Measurements from ENCODE around the gene ABCC9.

DNA sequence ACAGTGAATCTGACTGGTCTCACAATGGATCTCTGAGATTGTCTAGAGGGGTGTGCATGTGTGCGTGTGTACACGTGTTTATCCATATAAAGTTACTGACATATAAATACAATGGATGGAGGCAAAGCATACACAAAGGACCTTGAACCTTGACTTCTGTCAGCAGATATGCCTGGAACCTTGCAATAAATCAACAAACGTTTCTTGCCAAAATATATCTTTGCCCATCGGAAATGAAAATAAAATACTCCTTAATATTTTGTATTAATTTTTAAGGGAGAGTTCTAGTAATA is 114.7 kb downstream of the ABCC9 start:
- TF ChIP-seq, protein P1, sequence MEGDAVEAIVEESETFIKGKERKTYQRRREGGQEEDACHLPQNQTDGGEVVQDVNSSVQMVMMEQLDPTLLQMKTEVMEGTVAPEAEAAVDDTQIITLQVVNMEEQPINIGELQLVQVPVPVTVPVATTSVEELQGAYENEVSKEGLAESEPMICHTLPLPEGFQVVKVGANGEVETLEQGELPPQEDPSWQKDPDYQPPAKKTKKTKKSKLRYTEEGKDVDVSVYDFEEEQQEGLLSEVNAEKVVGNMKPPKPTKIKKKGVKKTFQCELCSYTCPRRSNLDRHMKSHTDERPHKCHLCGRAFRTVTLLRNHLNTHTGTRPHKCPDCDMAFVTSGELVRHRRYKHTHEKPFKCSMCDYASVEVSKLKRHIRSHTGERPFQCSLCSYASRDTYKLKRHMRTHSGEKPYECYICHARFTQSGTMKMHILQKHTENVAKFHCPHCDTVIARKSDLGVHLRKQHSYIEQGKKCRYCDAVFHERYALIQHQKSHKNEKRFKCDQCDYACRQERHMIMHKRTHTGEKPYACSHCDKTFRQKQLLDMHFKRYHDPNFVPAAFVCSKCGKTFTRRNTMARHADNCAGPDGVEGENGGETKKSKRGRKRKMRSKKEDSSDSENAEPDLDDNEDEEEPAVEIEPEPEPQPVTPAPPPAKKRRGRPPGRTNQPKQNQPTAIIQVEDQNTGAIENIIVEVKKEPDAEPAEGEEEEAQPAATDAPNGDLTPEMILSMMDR (IDR thresholded peaks at IDR 0.05; ENCODE audit: insufficient read depth, low read length) = no peak
- no peak for TF ChIP-seq POLR2AphosphoS5 (IDR thresholded peaks at IDR 0.05; ENCODE audit: low read depth)
- TF ChIP-seq, protein P2, sequence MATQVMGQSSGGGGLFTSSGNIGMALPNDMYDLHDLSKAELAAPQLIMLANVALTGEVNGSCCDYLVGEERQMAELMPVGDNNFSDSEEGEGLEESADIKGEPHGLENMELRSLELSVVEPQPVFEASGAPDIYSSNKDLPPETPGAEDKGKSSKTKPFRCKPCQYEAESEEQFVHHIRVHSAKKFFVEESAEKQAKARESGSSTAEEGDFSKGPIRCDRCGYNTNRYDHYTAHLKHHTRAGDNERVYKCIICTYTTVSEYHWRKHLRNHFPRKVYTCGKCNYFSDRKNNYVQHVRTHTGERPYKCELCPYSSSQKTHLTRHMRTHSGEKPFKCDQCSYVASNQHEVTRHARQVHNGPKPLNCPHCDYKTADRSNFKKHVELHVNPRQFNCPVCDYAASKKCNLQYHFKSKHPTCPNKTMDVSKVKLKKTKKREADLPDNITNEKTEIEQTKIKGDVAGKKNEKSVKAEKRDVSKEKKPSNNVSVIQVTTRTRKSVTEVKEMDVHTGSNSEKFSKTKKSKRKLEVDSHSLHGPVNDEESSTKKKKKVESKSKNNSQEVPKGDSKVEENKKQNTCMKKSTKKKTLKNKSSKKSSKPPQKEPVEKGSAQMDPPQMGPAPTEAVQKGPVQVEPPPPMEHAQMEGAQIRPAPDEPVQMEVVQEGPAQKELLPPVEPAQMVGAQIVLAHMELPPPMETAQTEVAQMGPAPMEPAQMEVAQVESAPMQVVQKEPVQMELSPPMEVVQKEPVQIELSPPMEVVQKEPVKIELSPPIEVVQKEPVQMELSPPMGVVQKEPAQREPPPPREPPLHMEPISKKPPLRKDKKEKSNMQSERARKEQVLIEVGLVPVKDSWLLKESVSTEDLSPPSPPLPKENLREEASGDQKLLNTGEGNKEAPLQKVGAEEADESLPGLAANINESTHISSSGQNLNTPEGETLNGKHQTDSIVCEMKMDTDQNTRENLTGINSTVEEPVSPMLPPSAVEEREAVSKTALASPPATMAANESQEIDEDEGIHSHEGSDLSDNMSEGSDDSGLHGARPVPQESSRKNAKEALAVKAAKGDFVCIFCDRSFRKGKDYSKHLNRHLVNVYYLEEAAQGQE (IDR thresholded peaks at IDR 0.05; ENCODE audit: insufficient replicate concordance, low read depth) = no peak

All from HL-60 (cell line).